Epithelial cell of umbilical artery (primary cell): ENCODE results near the gene DDX17. TPM values are rescaled to one million over a fixed set of nuclear protein-coding genes. Genes with fewer than 3 reads are reported as not detected.

ENCODE experiments used
- total RNA-seq: library from RNA; depleted of rRNA; stranded (reverse); fragments of >200 nt; gene quantifications from 2 replicates; pipeline ENCODE4 v1.2.3, GENCODE V29; 2014

DDX17 gene
- total RNA-seq: 394 and 520 TPM in 2 replicates

DNA sequence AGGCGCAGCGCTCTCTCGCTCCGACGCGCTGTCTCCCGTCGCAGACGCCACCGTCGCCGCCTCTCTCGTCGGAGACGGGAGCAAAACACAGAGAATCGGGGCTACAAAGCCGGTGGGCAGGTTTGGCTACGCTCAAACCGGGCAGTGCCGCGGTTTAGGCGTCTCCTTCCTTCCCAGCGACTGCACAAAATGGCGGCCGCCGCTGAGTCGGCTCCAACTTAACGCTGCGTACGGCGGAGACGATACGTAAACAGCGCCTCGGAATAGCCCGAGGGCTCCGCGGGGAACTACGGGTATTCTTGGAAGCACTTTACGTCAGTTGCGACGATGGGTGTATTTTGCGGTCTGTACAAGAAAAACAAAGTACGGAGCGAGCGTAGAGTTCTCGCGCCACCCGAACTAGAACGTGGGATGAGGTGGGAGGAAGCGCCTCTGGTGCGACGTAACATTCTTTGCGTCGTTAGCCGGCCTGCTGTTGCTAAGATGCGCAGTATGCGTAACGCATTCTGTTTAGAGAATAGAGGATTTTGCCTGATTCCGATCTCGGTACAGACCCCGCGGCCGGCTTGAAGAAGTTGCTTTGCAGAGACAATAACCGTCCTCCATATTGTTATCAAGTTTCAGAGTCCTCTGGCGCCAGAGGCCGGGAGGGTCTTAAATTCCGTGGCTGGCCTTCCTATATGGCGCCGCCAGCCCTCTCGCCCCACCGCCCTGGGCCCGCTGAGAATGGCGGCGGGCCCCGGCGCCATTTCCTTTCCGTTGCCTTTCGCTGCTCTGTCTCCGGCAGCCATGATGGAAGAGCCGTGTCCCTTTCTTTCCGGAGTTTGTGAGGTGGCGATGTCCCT lies at the start of gene DDX17:
TSS of gene DDX17 (minus strand) at position 194 of the 845 bp plus-strand sequence.

GRCh38 chr22:38467904-38468442 lies 38.1 kb downstream of the DDX17 start, which contains the start of gene KDELR3:
TSS of gene KDELR3 (plus strand) at chr22:38468096. CDS start at chr22:38468234, 138 bp downstream.

GRCh38 chr22:38455076-38455529 lies 51.0 kb downstream of the DDX17 start, which contains the start of gene KCNJ4:
TSS of gene KCNJ4 (minus strand) at chr22:38455199. CDS start at chr22:38428132, 27,067 bp downstream.

Other genes with a start within 250 kb of the DDX17 start
- 19.6 and 22.7 TPM in 2 replicates for gene TMEM184B, start 233.3 kb downstream of the DDX17 start, total RNA-seq
- 84.5 and 117 TPM in 2 replicates for gene CSNK1E, start 188.9 kb downstream of the DDX17 start, total RNA-seq
- gene KCNJ4, start 51.1 kb downstream of the DDX17 start, total RNA-seq: not detected in 2 replicates
- gene KDELR3, start 38.2 kb downstream of the DDX17 start, total RNA-seq: 25.5 and 80.2 TPM in 2 replicates
- 1.6 and 3.6 TPM in 2 replicates for gene DMC1, start 63.9 kb upstream of the DDX17 start, total RNA-seq
- gene FAM227A, start 150.1 kb upstream of the DDX17 start, total RNA-seq: 2.9 and 4.6 TPM in 2 replicates
- 23.7 and 24.5 TPM in 2 replicates for gene CBY1, start 150.3 kb upstream of the DDX17 start, total RNA-seq
- 103 and 142 TPM in 2 replicates for gene TOMM22, start 175.6 kb upstream of the DDX17 start, total RNA-seq
- 63.7 and 79.8 TPM in 2 replicates for gene JOSD1, start 194.6 kb upstream of the DDX17 start, total RNA-seq
- 24.7 and 31.0 TPM in 2 replicates for gene GTPBP1, start 199.6 kb upstream of the DDX17 start, total RNA-seq
- gene SUN2, start 249.7 kb upstream of the DDX17 start, total RNA-seq: 78.4 and 134 TPM in 2 replicates